Measurements from ENCODE around the gene ZNF277.

DNA sequence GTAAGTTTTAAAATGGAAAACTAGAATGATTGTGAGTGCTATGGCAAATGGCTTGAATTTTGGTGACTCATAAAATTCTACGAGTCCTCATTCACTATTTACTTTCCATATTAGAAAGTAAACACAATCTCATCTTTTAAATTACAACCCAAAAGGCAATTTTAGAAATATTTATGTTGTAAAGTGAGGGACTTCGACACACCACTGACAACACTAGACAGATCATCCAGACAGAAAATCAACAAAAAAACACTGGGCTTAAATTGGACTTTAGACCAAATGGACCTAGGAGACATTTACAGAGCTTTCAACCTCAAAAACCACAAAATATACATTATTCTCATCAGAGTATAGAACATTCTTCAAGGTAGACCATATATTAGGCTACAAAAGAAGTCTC lies 30.1 kb downstream of the ZNF277 start:
- TF ChIP-seq POLR2AphosphoS5 (IDR thresholded peaks at IDR 0.05) (no peak), POLR2A (IDR thresholded peaks at IDR 0.05) (no peak), EP300 (IDR thresholded peaks at IDR 0.05) (no peak)
